GM06990 (cell line): Measurements from ENCODE around the gene SLC35F1.

Source experiments
- DNase-seq: peaks from one replicate; pipeline ENCODE4 v3.0.0-alpha.2; 2011; ENCODE audit not compliant: insufficient read length; ENCODE audit errors: extremely low read depth
- H3K27me3 ChIP-seq: replicated peaks from 2 replicates; pipeline ENCODE4 v1.6.0; 2011; ENCODE audit warnings: low read length; ENCODE audit not compliant: control insufficient read depth, insufficient read depth
- H3K36me3 ChIP-seq: 2 replicates; pipeline ENCODE4 v1.5.1; 2011; ENCODE audit warnings: low read length; ENCODE audit not compliant: control insufficient read depth, insufficient read depth
- H3K4me3 ChIP-seq: replicated peaks from 2 replicates; pipeline ENCODE4 v1.5.1; 2011; ENCODE audit warnings: low read depth, mild to moderate bottlenecking, control low read depth, low read length
- TF ChIP-seq, protein P1 (sequence below): IDR thresholded peaks from 2 replicates; pipeline ENCODE4 v1.5.1; 2011; ENCODE audit warnings: low read length, control low read depth, mild to moderate bottlenecking, inconsistent platforms; ENCODE audit not compliant: insufficient read depth, poor library complexity, severe bottlenecking

SLC35F1 gene

DNA sequence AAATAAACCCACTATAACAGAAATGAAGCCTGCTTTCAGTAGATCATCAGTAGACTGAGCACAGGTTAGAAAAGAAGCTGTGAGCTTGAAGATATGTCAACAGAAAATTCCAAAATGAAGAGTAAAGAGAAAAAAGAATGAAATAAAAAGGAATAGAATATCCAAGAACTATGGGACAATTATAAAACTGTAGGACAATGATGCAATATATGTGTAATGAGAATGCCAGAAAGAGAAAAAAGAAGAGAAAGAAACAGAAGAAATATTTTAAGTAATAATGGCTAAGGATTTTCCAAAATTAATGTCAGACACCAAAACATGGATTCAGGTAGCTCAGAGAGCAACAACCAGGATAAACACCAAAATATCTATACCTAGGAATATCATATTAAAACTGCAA lies 449.6 kb downstream of the SLC35F1 start:
- Histone ChIP-seq H3K27me3 (no peaks in the 10 kb centered on the region), H3K4me3 (no peak overlapping the region), H3K36me3 (no peaks in the 10 kb centered on the region)
- TF ChIP-seq, protein P1, sequence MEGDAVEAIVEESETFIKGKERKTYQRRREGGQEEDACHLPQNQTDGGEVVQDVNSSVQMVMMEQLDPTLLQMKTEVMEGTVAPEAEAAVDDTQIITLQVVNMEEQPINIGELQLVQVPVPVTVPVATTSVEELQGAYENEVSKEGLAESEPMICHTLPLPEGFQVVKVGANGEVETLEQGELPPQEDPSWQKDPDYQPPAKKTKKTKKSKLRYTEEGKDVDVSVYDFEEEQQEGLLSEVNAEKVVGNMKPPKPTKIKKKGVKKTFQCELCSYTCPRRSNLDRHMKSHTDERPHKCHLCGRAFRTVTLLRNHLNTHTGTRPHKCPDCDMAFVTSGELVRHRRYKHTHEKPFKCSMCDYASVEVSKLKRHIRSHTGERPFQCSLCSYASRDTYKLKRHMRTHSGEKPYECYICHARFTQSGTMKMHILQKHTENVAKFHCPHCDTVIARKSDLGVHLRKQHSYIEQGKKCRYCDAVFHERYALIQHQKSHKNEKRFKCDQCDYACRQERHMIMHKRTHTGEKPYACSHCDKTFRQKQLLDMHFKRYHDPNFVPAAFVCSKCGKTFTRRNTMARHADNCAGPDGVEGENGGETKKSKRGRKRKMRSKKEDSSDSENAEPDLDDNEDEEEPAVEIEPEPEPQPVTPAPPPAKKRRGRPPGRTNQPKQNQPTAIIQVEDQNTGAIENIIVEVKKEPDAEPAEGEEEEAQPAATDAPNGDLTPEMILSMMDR = no peak
- no peak for DNase-seq
